Measurements from ENCODE around the gene UBN1.
"Not testable (repeated sequence)": the region's sequence is repeated elsewhere in the genome, so short reads cannot be mapped to it uniquely, and the experiment has no call there.

UBN1 gene

DNA sequence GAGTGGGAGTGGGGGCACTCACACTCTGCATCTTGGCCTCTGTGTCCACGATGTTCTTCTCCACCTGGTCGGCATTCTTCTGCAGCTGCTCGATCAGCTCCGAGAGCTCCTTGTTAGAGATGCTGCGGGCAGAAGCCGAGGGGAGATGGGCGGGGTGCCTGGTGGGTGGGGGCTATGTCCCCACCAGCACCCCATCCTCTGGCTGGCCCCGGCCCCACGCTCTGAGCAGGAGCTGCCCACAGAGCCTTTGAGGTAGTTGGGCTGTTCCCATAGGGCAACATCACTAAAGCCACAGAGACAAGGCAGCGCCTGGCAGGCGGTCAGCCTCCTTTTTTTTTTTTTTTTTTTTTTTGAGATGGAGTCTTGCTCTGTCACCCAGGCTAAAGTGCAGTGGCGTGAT lies 63.5 kb downstream of the UBN1 start:
- DNase-seq = no peak

DNA sequence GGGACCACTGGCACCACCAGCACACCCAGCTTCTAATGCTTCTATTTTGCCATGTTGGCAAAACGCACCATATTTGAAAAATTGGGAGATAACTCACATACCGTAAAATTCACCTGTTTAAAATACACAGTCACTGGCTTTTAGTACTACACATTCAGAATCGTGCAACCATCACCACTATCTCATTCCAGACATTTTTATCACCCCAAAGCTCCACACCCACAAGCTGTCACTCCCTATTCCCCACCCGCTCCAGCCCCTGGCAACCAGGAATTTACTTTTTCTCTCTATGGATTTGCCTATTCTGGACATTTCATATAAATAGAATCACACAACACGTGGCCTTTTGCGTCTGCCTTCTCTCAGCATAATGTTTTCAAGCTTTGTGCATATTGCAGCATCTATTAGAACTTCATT lies 64.7 kb downstream of the UBN1 start:
- DNase-seq = no peak

DNA sequence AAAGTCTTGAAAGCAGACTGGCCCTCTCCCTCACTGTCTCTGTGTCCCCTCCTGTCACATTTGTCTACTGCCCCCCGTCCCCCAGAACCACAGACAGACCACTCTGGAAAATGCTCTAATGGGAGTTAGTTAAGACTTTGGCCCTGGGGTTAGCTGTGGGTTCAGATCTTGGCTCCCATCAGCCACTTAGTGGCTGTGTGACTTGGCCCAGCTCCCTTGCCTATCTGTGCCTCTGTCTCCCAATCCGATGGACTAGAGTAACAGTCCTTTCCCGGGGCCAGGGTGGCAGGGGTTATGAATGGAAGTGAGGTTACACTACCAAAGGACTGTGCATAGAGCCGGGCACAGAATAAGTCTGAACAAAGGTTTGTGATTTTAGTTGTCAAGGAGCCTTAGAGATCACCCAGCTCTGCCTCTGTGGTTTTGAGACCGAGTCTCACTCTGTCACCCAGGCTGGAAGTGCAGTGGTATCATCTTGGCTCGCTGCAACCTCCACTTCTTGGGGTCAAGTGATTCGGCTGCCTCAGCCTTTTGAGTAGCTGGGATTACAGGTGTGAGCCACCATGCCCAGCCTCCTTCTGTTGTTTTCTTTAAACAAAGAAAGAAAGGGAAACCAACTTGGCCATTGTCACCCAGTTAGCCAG lies 66.0 kb downstream of the UBN1 start:
- DNase-seq = no peak

DNA sequence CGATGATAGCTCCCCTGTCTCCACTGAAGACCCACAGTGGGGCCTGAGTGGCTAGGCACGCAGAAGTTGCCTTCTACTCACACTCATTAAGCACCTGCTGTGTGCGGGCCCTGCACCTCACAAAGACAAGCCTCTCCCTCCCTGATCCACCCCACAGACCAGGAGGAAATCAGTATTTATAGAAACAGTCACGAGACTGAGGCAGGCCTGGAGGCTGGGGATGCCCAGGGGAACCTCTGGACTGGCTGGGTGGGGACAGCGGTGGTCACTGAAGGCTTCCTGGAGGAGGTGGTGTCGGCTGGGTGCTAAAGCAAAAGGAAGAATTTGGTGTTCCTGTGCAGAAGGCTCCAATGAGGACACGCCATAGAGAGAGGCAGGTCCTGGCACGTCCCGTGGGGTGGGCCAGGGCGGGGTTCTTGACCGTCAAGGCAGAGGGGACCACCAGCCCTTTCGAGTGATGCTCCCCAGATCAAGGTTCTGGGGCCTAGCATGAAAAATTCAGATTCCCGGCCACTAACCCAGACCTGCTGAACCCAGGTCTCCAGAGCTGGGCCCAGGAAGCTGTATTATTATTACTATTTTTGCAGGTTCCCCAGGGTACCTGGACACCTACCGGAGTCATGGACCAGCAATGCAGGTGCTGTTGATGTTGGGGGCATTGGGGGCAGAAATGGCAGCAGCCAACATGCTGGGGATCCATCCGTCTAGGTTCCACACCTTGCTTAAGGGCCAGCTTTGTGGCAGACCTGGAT lies 66.7 kb downstream of the UBN1 start:
- no peak for DNase-seq

DNA sequence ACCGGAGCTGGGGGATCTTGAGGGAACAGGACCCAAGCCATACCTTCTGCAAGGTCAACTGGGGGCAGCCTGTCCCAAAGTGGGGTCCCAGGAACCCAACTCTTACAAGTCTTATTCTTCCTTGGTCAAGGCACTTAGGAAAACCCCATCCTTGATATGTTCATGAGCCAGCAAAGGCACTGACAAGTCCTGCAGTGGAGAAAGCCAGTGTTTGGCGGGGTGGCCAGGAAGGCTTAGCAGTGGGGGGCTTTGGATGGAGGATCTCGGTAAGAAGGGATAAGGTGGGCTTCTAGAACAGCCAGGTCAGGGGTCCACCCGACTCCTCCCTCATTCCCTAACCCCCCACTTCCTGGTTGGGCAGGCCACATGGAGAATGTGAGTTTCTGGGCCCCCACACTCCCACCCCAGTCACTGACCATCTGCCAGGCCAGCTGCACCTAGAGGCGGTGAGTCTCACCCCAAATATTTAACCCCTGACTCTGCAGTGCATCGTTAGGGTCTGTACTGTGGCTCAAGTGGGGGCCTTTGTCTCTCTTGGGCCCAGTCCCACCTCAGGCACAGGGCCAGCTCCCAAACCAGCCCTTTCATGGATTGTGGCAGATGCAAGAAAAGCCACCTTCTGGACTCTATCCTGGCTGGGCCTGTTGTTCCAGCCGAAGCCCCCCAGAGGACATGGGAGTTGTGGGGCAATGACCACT lies 67.4 kb downstream of the UBN1 start:
- no peak for DNase-seq

DNA sequence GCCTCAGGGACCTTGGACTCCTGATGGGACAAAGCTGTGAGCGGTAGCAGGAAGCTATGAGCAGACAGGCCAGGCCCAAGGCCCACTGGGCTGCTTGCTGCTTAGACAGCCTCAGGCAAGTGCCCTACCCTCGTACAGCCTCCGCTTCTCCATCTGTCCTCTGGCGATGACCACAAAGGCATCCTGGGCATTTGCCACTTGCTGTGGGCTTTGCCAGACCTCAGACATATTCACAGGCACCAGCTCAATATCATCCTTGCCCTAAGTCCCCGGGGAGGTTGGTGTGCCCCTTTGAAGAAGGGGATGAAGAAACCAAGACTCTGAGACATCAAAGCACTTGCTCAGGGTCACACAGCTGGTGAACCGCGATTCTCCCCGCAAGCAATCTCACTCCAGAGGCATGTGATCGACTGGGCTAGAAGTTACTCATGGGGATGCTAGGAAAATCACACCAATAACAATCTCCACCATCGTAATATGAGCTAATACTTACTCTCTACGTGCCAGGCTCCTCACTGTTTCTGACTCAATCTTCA lies 68.0 kb downstream of the UBN1 start:
- DNase-seq = no peak

DNA sequence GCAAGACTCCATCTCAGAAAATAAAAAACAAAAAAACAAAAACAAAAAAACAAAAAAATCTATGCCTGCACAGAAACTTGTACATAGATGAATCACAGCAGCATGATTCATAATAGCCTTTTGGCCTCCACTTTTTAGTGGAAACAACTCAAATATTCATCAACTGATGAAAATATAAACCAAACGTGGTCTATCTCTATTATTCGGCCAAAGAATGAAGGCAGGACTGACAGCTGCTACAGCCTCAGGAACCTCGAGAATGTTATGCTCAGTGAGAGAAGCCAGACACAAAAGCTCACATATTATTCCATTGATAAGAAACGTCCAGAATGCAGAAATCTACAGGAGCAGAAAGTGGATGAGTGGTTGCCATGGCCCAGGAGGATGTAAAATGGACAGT lies 69.8 kb downstream of the UBN1 start:
- DNase-seq = no peak

DNA sequence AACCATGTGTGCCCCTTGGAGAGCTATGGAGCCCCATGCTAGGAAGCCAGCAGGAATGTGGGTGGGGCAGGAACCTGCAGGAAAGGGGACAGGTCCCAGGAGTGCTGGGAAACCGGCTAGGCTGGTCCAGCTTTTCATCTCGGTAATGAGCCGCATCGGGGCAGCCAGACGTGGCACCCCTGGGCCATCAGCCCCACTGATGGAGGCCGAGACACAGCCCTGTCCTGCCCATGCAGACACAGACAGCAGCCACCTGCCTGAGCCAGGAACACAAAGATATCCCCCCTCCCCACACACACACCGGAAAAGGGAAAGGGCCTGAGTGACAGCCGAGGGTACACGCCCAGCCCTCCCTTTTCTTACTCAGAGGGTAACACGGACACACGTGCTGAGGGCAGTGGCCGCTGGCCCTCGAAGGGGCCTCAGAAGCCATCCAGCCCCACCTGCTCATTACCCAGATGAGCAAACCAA lies 71.5 kb downstream of the UBN1 start:
- DNase-seq = no peak

DNA sequence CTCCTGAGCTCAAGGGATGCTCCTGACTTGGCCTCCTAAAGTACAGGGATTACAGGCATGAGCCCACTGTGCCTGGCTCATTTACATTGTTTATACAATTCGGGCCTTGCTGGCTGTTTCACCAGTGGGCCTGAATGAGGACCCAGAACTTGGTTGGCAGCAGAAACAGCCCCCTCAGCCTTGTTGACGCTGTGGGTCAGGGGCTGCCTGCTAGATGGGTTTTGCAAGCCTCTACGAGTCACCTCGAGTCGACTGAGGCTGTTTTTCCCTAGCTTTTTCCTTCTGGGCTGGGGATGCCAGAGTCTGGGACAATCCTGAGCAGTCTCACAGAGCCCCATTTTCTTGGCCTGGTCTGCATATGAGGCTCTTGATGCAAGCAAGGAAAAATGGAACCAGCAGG lies 73.5 kb downstream of the UBN1 start:
- no peak for DNase-seq

DNA sequence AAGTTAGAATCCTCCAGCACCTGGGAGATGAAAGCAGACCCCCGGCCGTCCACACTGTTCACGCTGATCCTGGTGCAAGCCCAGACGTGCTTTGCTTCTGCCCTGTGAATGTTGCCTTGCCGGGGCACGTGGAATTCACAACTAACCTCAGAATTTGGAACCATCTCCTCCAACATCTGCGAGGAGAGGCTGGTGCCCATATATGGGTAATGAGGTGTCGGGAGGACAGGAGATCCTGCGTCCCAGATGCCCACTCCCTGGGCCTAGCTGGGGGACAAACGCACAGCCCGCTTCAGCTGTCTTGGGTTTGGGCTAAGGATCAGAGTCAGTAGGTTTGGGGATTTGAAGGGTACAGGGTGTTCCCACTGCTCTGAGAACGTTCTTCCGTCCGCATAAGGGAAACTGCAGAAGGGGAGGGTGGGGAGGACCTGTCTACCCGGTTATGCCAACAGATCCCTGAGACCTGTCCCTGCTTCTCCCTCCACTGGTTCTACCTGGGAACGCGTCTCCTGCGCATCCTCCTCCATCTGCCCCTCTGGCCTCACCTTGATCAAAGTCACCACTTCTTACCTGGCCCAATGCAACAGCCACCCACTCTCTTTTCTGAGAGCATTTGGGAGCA lies 75.6 kb downstream of the UBN1 start:
- no peak for DNase-seq

DNA sequence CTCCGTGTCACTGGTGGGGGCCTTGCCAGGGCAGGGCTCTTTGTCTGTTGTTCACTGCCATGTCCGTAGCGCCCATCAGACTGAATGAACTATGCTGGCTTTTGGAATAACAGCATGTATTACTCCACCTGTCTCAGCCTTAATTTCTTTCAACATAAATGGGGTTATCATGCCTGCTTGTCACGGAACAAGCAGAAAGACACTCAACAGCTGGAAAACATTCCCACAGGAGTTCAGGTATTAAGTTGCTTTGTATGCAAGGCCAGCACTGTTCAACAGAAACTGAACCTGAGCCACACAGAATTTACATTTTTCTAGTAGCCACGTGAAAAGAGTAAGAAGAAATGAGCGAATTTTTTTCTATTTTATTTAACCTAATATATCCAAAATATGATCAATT lies 76.6 kb downstream of the UBN1 start:
- DNase-seq = no peak

DNA sequence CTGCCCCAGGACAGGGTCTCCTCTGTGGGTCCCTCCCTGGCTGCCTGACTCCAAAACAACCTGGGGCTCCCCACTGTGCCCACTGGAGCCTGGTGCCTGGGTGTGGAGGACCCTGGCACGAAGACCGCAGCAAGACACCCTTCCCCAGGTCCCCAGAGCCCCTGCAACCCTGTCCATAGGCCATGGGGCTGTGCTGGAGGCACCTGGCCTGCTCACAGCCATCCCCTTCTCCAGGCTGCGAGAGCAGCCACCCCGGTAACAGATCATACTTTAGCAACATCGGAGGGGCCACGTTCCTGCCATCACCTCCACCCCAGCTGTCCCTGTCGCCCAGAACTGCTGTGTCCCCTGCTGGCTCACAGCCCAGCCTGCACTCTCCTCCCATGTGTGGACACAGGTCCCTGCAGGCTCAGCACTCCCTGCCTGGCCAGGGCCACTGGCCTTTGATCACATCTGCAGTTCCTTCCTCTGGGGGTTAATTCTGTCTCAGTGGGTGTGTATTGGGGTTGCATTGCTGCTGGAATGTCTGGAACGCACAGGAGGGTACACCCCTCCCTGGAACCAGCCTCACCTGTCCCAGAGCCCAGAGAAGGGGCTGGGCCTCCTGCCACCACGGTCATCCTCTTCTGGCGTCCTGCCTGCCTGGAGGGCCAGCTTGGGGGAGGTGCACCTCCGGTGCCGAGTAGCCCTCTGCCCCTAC lies 77.5 kb downstream of the UBN1 start:
- no peak for DNase-seq

DNA sequence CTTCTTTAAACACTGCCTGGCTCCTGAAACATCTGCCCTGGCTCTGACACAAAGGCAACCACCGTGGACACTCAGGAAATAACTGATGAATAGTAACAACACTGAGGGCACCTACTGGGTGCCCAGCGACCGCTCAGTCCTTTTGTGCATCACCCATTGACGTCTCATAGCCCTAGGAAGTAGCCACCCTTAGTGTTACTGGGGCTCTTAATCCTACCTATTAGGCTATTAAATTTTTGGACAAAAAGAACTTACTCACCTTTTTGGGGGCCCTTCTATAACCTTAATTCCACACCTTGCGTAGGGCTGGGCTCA lies 78.0 kb downstream of the UBN1 start:
- DNase-seq = no peak

DNA sequence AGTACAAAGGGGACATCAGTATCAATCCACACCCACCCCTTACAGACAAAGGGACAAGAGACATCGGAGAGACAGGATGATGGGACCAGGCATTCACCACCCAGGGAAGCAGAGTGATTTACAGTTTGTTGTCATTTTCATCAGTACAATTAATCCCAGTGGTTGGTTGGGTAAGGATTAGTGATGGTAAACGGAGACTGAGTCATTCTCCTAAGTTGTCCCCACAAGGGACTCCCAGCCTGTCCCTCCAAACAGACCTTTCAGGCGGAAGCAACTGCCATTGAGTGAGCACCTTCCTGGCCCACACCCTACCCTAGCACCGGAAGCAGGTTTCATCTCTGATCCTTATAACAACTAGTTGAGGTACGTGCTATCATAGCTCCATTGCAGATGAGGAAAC lies 78.5 kb downstream of the UBN1 start:
- DNase-seq = no peak

DNA sequence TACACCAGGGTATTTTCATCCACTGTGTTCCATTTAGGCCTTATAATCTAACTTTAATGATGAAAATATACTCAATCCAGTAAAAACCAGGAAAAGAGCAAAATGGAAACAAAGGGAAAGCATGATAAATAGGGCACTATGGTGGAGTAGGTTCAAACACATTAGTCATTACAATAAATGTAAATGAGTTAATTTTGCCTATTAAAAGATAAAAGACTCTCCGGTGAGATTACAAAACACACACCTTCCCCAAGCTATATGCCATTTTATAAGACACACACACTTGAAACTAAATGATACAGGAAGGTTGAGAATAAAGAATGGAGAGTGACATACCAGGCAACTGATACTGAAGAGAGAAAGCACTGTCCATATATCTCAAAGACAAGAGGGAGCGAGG lies 79.6 kb downstream of the UBN1 start:
- DNase-seq = no peak

DNA sequence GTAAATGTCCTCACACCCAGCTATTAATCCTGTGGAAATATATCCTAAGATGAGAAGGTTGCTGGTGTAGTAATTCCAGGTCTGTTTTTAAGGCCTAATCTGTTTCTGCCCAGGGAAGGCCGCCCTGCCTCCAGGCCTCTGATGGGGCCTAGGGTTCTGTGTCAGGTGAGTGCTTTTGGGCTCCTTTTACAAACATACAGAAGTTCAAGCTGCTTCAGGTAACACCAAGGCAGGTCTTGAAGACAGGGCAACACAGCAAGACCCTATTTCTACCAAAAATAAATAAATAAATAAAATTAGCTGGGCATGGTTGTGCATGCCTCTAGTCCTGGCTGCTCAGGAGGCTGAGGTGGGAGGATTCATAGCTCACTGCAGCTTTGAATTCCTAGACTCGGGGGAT lies 80.4 kb downstream of the UBN1 start:
- no peak for DNase-seq

DNA sequence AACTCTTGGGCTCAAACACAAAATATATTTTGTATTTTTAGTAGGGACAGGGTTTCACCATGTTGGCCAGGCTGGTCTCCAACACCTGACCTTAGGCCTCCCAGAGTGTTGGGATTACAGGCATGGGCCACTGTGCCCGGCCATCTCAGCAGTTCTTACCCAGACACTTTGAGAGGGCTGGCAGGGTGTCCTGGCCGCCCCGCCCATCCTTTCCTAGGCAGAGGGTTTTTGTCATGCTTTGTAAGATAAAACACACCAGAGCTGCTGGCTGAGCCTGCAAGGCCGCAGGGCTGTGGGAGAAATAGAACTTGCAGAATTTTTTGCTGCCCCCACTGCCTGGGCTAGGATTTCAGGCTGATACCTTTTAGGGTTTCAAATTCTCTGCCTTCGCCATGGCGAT lies 80.9 kb downstream of the UBN1 start:
- no peak for DNase-seq

DNA sequence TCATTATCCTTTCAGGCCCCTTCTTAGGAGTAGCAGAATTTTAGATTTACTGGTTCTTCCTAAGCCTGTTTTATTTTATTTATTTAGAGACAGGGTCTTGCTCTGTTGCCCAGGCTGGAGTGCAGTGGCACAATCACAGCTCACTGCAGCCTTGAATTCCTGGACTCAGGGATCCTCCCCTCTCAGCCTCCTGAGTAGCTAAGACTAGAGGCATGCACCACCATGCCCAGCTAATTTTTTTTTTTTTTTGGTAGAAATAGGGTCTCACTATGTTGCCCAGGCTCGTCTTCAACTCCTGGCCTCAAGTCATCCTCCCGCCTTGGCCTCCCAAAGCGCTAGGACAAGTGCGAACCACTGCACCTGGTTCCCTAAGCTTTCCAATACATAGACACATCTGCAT lies 82.3 kb downstream of the UBN1 start:
- DNase-seq = not testable (repeated sequence)

DNA sequence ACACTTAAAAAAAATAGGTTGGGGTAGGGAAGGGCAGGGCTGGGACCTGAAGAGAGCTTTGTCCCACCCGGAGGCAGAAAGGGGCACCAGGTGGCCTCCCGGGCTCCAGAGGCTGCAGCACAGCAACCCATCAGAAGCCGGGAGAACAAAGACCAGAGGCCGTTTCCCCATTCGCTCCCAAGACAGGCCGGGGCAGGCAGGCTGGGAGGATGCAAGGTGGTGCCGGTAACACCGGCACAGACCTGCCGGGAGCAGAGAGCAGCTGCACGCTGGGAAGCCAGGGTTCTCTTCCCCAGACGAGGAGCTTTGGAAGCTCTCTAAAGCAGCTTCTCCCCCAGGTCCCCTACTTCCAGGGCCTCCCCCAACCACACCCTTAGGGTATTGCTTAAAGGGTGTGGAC lies 84.1 kb downstream of the UBN1 start:
- no peak for DNase-seq
